ENCODE results near the gene SHC3.
"Not testable (repeated sequence)": the region's sequence is repeated elsewhere in the genome, so short reads cannot be mapped to it uniquely, and the experiment has no call there.

SHC3 gene

GRCh38 chr9:89177944-89178829 is at the start of gene SHC3:
TSS of gene SHC3 (minus strand) at chr9:89178818. CDS start at chr9:89178460, 358 bp downstream.
- DNase-seq = no peak

DNA sequence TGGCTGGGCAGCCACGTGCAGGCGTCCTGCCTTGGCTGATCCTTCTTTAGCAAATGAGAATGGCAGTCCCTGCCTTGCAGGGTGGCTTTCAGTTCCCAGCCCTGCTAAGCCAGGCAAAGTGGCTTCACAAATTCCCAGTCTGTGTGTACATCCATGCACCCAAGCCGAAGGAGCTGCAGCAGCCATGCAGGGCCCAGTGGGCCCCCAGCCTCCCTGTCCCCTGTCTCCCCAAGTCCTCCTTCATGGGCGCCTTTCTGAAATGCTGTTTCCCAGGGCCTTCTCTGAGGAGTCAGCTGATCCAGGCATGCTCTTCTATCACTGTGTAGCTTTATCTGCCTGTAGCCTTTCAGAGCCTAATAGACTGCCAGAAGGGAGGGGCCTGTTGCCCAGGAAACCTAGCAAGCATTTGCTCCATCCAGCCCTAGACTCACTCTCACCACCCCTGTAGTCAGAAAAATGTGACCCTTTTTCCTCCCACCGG is 47.4 kb upstream of the SHC3 start:
- DNase-seq = no peak

DNA sequence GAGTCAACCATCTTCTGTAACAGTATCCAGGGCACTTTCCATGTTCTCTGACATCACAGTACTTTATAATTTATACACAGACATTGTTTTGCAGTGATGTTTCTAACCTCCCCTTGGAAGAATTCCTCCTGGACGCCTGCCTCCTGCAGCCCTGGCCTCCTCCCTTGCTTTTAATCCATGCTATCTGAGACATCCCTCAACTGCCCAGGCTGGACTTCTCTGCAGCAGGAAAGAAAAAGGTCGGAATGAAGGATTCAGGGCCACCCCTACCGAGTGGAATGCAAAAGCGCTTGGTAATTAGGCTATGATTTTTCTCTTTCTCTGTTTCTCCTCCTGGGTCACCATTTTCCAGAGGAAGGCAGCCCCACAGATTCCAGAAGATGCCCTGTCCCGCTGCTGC is 47.0 kb upstream of the SHC3 start:
- DNase-seq = no peak

- no peak for DNase-seq
Measured at GRCh38 chr9:89225036-89225435, 46.4 kb upstream of the SHC3 start.

DNA sequence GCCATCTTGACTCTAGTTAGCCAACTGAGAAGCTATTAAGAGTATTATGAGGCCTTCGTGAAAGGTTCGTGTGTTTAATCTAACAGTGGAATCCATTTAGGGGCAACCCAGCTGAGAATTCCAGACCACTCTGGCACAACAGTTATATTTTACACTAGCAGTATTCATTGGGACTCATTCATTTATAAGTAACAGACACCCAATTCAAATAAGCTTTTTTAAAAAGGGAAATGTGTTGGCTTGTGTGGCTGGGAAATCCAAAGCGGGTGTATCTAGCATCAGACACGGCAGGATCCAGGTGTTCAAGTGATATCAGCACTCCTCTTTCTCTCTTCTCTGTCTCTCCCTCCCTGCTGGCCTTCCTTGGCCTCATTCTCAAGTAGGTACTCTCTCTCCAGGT is 46.0 kb upstream of the SHC3 start:
- DNase-seq = no peak

- no peak for DNase-seq
Measured at GRCh38 chr9:89223396-89223977, 44.9 kb upstream of the SHC3 start.

DNA sequence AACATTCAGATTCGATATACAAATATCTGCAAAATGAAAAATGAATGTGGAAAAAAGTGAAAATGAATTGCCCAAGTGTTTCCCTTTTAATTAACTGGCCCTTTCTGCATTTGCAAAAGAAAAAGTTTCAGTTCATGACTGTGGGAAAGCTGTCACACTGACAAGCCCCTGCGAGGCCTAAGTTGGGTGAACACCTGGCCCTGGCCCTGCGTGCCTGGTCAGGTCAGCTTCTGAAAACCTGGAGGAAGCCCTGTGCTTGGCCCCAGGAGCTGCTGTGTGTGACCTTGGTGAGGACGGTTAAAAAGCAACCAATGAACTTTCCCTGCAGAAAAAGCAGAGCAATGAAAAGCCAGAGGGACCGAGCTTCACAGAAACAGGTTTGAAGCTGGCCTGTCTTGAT is 41.0 kb upstream of the SHC3 start:
- no peak for DNase-seq

DNA sequence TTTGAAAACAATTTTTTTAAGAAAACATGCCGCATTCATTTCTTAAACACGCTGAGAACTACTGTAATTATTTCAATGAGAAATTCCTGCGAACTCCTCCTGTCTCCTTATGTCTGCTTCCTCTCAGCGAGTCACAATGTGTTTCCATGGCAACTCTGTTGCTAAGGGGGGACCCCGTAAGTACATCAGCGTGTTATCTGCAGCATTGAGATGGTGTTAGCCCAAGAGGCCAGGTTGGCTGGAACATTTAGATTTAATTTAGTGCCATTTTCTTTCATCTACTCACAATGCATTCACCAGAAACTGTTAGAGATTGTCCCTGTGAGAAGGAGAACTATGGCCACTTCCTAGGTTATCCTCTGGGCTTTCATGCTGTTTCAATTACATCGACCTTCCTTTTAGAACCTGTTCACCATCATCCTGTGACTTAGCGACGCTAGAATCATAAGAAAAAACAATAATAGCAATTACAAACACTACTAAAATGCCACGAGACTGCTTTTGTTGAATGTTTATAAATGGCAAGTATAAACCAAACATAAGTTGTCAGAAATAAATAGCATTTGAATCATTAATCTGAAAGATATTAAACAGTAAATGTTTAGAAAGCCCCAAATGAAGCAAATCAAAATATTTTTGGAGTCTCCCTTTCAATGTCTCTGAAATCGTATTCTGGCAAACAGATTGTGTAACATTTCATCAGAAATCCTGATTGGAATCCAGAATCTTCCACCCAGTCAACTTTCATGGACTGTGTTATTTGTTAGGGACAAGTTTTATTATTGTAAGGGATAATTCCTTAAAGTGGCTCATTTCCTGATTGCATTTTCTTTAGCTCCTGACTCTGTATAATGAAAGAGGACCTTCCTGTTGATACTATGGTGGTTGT is 39.7 kb upstream of the SHC3 start:
- DNase-seq = no peak

GRCh38 chr9:89215342-89215741 is 36.7 kb upstream of the SHC3 start:
- no peak for DNase-seq

GRCh38 chr9:89213396-89213880 is 34.8 kb upstream of the SHC3 start:
- no peak for DNase-seq

DNA sequence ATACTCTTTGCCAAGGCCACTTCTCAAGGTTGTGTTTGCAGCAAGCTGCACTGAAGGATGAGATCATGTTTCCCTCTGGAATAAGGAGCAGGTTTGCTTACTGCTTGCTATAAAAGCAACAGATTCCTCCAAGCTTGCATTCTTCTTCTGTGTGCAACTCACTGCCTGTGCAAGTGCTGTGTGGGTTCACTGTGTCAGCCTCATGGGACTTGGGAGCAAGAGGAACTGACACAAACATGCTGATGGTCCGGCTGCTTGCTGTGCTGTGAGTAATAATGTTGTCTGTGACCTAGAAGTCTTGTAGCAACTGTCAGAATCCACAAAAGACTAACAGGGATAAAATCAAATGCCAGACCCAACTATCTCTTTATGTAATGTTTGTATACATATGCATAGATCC is 33.6 kb upstream of the SHC3 start:
- DNase-seq = no peak

DNA sequence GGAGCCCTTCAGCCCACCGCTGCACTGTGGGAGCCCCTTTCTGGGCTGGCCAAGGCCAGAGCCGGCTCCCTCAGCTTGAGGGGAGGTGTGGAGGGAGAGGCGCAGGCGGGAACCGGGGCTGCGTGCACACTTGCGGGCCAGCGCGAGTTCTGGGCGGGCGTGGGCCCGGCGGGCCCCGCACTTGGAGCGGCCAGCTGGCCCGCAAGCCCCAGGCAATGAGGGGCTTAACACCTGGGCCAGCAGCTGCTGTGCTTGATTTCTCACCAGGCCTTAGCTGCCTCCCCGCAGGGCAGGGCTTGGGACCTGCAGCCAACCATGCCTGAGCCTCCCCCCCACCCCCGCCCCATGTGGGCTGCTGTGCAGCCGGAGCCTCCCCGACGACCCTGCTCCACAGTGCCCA is 30.7 kb upstream of the SHC3 start:
- not testable (repeated sequence) for DNase-seq

DNA sequence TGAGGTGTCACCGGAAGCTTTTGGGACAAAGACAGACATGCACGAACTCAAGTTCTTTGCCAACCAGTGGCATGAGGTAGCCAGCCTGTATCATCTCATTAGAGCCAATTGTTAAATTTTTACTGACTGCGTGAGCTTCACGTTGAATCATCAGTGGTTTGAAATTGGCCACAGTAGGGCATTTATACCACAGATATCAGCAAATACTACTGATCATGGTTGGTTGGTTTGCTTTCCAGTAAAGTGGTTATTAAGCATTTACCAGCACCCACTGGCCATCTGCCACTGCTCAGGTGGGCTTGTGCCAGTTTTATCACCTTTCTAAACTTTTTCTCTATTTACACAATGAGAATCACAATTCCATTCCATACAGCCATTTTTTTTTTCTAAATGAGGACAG is 28.4 kb upstream of the SHC3 start:
- no peak for DNase-seq

GRCh38 chr9:89204801-89205200 is 26.2 kb upstream of the SHC3 start:
- DNase-seq = no peak

DNA sequence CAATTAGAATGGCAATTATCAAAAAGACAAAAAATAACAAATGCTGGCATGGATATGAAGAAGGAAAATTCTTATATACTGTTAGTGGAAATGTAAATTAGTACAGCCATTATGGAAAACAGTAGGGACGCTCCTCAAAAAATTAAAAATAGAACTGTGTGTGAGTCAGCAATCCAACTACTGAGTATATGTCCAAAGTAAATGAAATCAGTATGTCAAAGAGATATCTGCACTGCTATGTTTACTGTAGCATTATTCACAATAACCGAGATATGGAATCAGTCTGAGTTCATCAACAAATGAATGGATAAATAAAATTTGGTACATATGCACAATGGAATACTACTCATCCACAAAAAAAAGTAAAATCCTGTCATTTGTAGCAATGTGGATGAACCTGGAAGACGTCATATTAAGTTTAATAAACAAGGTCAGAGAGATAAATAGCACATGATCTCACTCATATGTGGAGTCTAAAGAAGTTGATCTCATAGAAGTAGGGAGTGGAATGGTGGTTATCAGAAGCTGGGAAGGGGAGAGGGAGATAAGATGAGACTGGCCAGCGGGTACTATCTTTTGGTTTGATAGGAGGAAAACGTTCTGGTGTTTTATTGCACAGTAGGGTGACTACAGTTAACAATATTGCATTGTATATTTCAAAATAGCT is 16.6 kb upstream of the SHC3 start:
- no peak for DNase-seq

DNA sequence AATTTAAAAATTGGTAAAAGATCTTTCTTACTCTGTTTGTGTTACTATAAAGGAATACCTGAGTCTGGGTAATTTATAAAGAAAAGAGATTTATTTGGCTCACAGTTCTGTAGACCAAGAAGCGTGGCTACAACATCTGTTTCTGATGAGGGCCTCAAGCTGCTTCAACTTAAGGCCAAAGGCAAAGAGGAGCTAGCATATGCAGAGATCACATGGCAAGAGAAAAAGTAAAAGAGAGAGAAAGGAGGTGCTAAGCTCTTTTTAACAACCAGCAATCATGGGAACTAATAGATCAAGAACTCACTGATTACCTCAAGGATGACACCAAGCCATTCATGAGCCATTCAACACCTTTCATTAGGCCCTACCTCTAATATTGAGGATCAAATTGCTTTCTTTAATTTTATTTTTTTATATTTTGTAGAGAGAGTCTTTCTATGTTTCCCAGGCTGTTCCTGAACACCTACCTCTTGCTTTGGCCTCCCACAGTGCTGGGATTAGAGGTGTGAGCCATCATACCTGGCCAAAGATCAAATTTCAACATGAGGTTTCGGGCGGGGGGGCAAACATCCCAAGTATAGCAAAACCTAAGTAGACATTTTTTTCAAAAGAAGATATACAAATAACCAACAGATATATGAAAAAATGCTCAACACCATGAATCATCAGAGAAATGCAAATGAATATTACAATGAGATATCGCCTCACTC is 16.0 kb upstream of the SHC3 start:
- no peak for DNase-seq

DNA sequence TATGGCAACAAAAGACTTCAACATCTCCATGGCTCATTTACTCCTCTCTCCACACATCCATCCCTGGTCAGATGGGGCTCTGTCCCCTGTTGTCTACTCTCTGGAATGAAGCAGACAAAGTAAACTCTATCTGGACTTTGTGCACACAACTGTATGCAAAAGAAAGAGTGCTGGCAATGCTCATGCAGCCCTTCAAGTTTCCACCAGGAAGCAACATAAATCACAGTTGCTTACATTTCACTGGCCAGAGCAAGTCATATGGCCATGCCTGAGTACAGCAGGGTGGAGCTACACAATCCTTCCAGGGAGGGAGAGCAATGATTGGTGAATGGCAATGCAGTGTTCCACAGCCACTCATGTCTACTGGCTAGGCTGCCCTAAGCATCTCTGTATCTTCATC is 12.4 kb upstream of the SHC3 start:
- no peak for DNase-seq

DNA sequence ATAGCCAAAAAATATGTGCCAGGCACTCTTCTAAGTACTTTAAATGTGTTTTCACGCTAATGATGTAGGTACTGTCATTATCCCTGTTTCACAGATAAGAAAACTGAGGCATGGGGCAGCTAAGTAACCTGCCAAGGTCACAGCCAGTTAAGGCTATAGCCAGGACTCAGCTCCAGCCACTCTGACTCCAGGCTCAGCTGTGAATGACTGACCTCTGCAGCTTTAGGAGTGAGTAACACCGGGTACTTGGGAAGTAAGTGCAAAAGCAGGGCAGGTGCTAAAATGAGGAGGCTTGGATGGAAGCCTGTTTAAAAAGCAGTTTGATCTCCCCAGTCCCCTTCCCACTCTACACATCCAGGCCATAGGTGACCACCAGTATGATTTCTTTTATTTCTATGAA is 10.6 kb upstream of the SHC3 start:
- no peak for DNase-seq

DNA sequence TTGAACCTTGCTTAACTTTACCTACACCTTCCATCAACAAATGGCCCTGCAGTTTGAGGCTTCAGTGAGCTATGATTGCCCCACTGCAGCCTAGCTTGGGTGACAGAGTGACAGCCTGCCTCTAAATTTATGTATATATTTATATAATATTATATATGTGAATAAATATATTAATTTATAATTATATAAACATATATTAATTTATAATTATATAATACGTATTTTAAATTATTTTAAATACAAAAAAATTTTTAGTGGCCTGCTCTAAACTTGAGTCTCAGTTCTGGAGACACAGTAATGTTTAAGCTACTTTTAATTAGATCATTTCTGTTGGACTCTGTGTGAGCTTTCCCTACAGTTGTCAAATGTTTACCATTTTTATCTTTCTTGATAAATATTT is 9.3 kb upstream of the SHC3 start:
- DNase-seq = no peak

DNA sequence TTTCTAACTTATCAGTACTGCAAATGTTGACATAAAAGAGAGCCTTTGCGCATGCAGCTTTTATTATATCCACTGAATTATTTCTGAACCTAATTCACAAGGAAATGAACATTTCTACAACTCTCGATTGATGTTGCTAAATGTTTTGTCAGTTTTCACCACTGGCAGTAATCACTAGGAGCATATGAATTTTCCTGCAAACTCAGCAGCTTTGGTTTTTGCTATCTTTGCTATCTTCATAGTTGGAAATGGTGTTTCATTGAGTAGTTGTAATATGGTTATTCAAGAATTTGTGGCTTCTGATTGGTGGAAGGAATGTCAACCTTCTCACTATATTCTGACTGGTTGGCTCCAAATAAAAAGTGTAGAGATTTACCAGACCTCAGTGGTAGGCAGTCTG is 8.9 kb upstream of the SHC3 start:
- no peak for DNase-seq

GRCh38 chr9:89186960-89187359 is 8.3 kb upstream of the SHC3 start:
- DNase-seq = no peak

GRCh38 chr9:89185980-89186379 is 7.4 kb upstream of the SHC3 start:
- no peak for DNase-seq

Data from CD4-positive, alpha-beta T cell treated with Interleukin-4 for 4 hours (primary cell).